Smooth muscle cell (in vitro differentiated cells): Measurements from ENCODE around the gene GPR17. TPM values are rescaled to one million over a fixed set of nuclear protein-coding genes. Genes with fewer than 3 reads are reported as not detected.

Experiments
- DNase-seq: peaks from one replicate; lab custom pipeline; 2025; ENCODE audit not compliant: unreplicated experiment; lab: John Stamatoyannopoulos, UW
- H2AFZ ChIP-seq: fragments of 200-600 bp; sonication (generic); 2 replicates; pipeline ENCODE4 v1.6.0; 2016; ENCODE audit warnings: antibody characterized with exemption, low read depth, mild to moderate bottlenecking
- H3F3A ChIP-seq: fragments of 200-600 bp; sonication (generic); 2 replicates; pipeline ENCODE4 v1.6.0; 2017; ENCODE audit warnings: antibody characterized with exemption, low read depth
- H3K27ac ChIP-seq: fragments of 200-600 bp; sonication (generic); 2 replicates; pipeline ENCODE4 v1.5.1; 2016; ENCODE audit warnings: low read depth, mild to moderate bottlenecking
- H3K27me3 ChIP-seq: fragments of 200-600 bp; sonication (generic); 2 replicates; pipeline ENCODE4 v1.6.1; 2016; ENCODE audit warnings: low read depth, mild to moderate bottlenecking
- H3K36me3 ChIP-seq: fragments of 200-600 bp; sonication (generic); 2 replicates; pipeline ENCODE4 v1.5.1; 2016; ENCODE audit warnings: low read depth
- H3K4me1 ChIP-seq: fragments of 200-600 bp; sonication (generic); 2 replicates; pipeline ENCODE4 v1.5.1; 2016; ENCODE audit warnings: low read depth
- H3K4me2 ChIP-seq: fragments of 200-600 bp; sonication (generic); 2 replicates; pipeline ENCODE4 v1.6.0; 2016; ENCODE audit warnings: mild to moderate bottlenecking
- H3K4me3 ChIP-seq: fragments of 200-600 bp; sonication (generic); 2 replicates; pipeline ENCODE4 v1.5.1; 2016; ENCODE audit warnings: mild to moderate bottlenecking
- H3K79me2 ChIP-seq: fragments of 200-600 bp; sonication (generic); 2 replicates; pipeline ENCODE4 v1.6.0; 2016; ENCODE audit warnings: low read depth, mild to moderate bottlenecking
- H3K9ac ChIP-seq: fragments of 200-600 bp; sonication (generic); 2 replicates; pipeline ENCODE4 v1.6.0; 2016; ENCODE audit warnings: low read depth
- H3K9me3 ChIP-seq: fragments of 200-600 bp; sonication (generic); replicated peaks from 2 replicates; pipeline ENCODE4 v1.5.1; 2016; ENCODE audit warnings: low read depth
- H4K20me1 ChIP-seq: fragments of 200-600 bp; sonication (generic); 2 replicates; pipeline ENCODE4 v1.6.0; 2016; ENCODE audit warnings: low read depth
- CTCF ChIP-seq: fragments of 200-600 bp; sonication (generic); IDR thresholded peaks from 2 replicates; pipeline ENCODE4 v1.5.1; 2017; ENCODE audit warnings: borderline replicate concordance, mild to moderate bottlenecking, antibody characterized with exemption; ENCODE audit not compliant: insufficient read depth, poor library complexity, severe bottlenecking
- WGBS: methylation state at CpG from one replicate; pipeline ENCODE4 v1.1.7; 2016; ENCODE audit warnings: low lambda C conversion rate; 5-methylcytosine and 5-hydroxymethylcytosine counted together
- polyA plus RNA-seq: library from polyadenylated mRNA; unstranded; fragments of >200 nt; fragmentation: Nextera tagmentation; extraction: Ambion mirVana; gene quantifications from 2 replicates; pipeline ENCODE4 v1.2.1, GENCODE V29; 2016
- total RNA-seq: library from RNA; depleted of rRNA; stranded (reverse); fragments of >200 nt; gene quantifications from 2 replicates; pipeline ENCODE4 v1.2.3, GENCODE V29; 2014

The GPR17 gene
- total and polyA plus RNA-seq, 2 experiments from 2014 or later: not detected

GRCh38 chr2:127656569-127657231 lies 10.7 kb downstream of the GPR17 start:
- no peak for TF ChIP-seq CTCF
- no peaks in the 10 kb centered on the region for H3F3A ChIP-seq
- H3K79me2 ChIP-seq: no peaks in the 10 kb centered on the region
- H3K36me3 ChIP-seq: no peaks in the 10 kb centered on the region
- 97% methylated on average over 15 of the region's 15 CpGs for WGBS
- no peak overlapping the region for H2AFZ ChIP-seq
- no peaks in the 10 kb centered on the region for H3K9me3 ChIP-seq
- DNase-seq: no peak
- peaks cover 9% of the 10 kb centered on the region for H3K4me1 ChIP-seq
- no peak overlapping the region for H3K4me2 ChIP-seq
- H3K27ac ChIP-seq: no peak overlapping the region
- H4K20me1 ChIP-seq: peaks cover 16% of the 10 kb centered on the region
- H3K27me3 ChIP-seq: no peaks in the 10 kb centered on the region
- H3K4me3 ChIP-seq: no peak overlapping the region
- H3K9ac ChIP-seq: no peak overlapping the region

- Histone ChIP-seq H2AFZ (no peak overlapping the region), H3K36me3 (no peaks in the 10 kb centered on the region), H4K20me1 (peaks cover 22% of the 10 kb centered on the region), H3K79me2 (no peaks in the 10 kb centered on the region), H3K9ac (no peak overlapping the region), H3K27me3 (no peaks in the 10 kb centered on the region), H3K4me3 (no peak overlapping the region), H3F3A (no peaks in the 10 kb centered on the region), H3K4me1 (peaks cover 9% of the 10 kb centered on the region), H3K4me2 (no peak overlapping the region), H3K9me3 (no peaks in the 10 kb centered on the region), H3K27ac (no peak overlapping the region)
- no peak for DNase-seq
- TF ChIP-seq CTCF: no peak
- WGBS: 98% methylated on average over 17 of the region's 17 CpGs
Observed at GRCh38 chr2:127657232-127657595, 11.3 kb downstream of the GPR17 start.

- TF ChIP-seq CTCF: no peak
- no peak overlapping the region for H3K9ac ChIP-seq
- no peak overlapping the region for H3K4me3 ChIP-seq
- H3K27me3 ChIP-seq: no peaks in the 10 kb centered on the region
- H2AFZ ChIP-seq: no peak overlapping the region
- H3K4me2 ChIP-seq: no peak overlapping the region
- H3K36me3 ChIP-seq: no peaks in the 10 kb centered on the region
- H3F3A ChIP-seq: no peaks in the 10 kb centered on the region
- WGBS: 96% methylated on average over 6 of the region's 6 CpGs
- peaks cover 29% of the 10 kb centered on the region for H4K20me1 ChIP-seq
- DNase-seq: no peak
- no peak overlapping the region for H3K27ac ChIP-seq
- peaks cover 9% of the 10 kb centered on the region for H3K4me1 ChIP-seq
- H3K79me2 ChIP-seq: no peaks in the 10 kb centered on the region
- no peaks in the 10 kb centered on the region for H3K9me3 ChIP-seq
Observed at GRCh38 chr2:127658146-127658545, 12.2 kb downstream of the GPR17 start.
